HT-29 (cell line): ENCODE data around the gene MAP2K6. TPM values are rescaled to one million over a fixed set of nuclear protein-coding genes. Genes with fewer than 3 reads are reported as not detected.

Source experiments
- DNase-seq: peaks from one replicate; pipeline ENCODE4 v3.0.0-alpha.2; 2015; ENCODE audit warnings: low spot score
- total RNA-seq: library from RNA; depleted of rRNA; stranded (reverse); fragments of >200 nt; shearing (Covaris generic); gene quantifications from 2 replicates; pipeline ENCODE4 v1.2.3, GENCODE V29; 2014

Gene MAP2K6
- total RNA-seq, 1 experiment from 2014 or later: 7.0 TPM

- no peak for DNase-seq
Measured at GRCh38 chr17:69535016-69535570, 120.6 kb downstream of the MAP2K6 start.

GRCh38 chr17:69538795-69539194, 124.3 kb downstream of the MAP2K6 start:
- no peak for DNase-seq

- DNase-seq: no peak
Measured at GRCh38 chr17:69539274-69539673, 124.8 kb downstream of the MAP2K6 start.

GRCh38 chr17:69539781-69540319, 125.4 kb downstream of the MAP2K6 start:
- peak; percentile 7 for DNase-seq

GRCh38 chr17:69540356-69540755, 125.9 kb downstream of the MAP2K6 start:
- no peak for DNase-seq

GRCh38 chr17:69547230-69547629, 132.7 kb downstream of the MAP2K6 start:
- DNase-seq: no peak

- DNase-seq: no peak
Measured at GRCh38 chr17:69547947-69548346, 133.4 kb downstream of the MAP2K6 start.

GRCh38 chr17:69551212-69552010, 136.9 kb downstream of the MAP2K6 start:
- DNase-seq: no peak

- DNase-seq: no peak
Measured at GRCh38 chr17:69552986-69553667, 138.6 kb downstream of the MAP2K6 start.

- no peak for DNase-seq
Measured at GRCh38 chr17:69555056-69555455, 140.6 kb downstream of the MAP2K6 start.

GRCh38 chr17:69557339-69557738, 142.8 kb downstream of the MAP2K6 start:
- DNase-seq: no peak

- DNase-seq: no peak
Measured at GRCh38 chr17:69558796-69559195, 144.3 kb downstream of the MAP2K6 start.

GRCh38 chr17:69560987-69561441, 146.5 kb downstream of the MAP2K6 start:
- DNase-seq: no peak

GRCh38 chr17:69561462-69561861, 147.0 kb downstream of the MAP2K6 start:
- DNase-seq: no peak

- no peak for DNase-seq
Measured at GRCh38 chr17:69565447-69565846, 150.9 kb downstream of the MAP2K6 start.

- no peak for DNase-seq
Measured at GRCh38 chr17:69567130-69567529, 152.6 kb downstream of the MAP2K6 start.

GRCh38 chr17:69572747-69573146, 158.2 kb downstream of the MAP2K6 start:
- no peak for DNase-seq

GRCh38 chr17:69573396-69573795, 158.9 kb downstream of the MAP2K6 start:
- no peak for DNase-seq

- no peak for DNase-seq
Measured at GRCh38 chr17:69574257-69575197, 160.0 kb downstream of the MAP2K6 start.

GRCh38 chr17:69575346-69575761, 160.9 kb downstream of the MAP2K6 start:
- no peak for DNase-seq

GRCh38 chr17:69577098-69577497, 162.6 kb downstream of the MAP2K6 start:
- DNase-seq: no peak
